NCI-H1105 (cell line): Measurements from ENCODE around the gene BMP6.

Experiments
- DNase-seq: peaks from one replicate; lab custom pipeline; 2025; lab: John Stamatoyannopoulos, UW

Gene BMP6

DNA sequence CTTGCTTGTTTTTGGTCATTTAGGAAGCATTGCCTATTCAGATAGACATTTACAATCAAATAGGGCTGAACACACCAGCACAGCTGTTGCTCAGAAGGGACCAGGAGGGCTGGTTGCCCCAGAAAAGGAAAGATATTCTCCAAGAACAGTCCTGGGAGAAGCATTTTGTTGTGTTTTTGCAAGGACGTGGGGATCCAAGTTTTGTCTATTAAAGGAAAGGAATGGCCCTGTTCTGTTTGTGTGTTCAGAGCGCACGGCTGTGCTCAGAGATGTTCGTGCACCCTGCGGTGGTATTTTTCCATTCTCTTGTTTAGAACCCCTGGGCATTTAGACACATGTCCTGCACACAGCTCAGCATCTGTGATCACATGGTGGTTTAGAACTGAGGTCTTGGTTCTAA is 102.2 kb downstream of the BMP6 start:
- DNase-seq = no peak

DNA sequence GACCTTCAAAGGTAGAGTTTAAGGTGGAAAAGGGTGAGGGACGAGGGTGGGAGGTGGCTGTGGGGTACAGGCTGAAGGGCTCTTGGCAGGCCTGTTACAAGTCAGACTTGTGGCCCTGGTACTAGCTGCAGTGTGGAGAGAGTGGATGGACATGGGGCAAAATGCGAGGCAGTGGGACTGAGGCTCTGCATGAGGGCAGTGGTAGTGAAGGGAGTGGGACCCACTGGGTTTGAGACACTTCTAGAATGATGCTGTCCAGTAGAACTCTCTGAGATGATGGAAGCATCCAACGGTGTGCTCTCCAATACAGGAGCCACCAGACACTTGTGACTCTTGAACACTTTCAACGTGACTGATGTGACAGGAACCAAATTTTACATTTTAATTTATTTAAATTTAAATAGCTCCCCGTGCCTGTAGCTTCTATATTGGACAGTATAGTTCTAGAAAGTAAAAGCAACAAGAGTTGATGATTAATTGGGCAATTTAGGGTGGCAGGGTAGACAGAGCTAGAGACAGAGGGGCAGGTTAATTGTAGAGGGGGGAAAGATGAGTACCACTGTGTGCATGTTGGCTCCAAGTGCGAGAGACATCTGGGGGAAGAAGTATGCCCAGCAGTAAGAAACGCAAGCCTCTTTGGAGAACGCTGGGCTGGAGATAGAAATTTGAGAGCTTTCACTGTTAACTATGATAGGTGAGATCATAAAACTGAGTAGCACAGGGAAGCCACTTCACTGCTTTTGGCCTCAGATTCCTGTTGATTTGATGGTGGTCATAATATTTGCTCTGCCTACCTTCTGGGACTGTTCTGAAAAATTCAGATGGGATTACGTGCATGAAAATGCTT is 107.2 kb downstream of the BMP6 start:
- DNase-seq = no peak

DNA sequence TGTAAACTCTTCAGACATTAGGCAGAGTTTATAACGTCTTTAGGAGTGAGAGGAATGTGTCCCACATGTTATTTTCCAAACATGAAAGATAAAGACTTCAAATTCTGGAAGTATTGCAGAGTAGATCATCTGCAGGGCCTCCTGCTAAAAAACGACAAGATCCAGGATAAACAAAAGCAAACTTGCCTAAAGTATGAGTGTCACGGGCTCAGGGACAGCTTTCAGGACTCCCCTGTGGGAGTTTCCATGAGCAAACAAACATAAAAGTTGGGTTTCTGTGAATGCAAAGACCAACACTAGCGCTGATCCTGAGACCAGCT is 107.8 kb downstream of the BMP6 start:
- DNase-seq = no peak

DNA sequence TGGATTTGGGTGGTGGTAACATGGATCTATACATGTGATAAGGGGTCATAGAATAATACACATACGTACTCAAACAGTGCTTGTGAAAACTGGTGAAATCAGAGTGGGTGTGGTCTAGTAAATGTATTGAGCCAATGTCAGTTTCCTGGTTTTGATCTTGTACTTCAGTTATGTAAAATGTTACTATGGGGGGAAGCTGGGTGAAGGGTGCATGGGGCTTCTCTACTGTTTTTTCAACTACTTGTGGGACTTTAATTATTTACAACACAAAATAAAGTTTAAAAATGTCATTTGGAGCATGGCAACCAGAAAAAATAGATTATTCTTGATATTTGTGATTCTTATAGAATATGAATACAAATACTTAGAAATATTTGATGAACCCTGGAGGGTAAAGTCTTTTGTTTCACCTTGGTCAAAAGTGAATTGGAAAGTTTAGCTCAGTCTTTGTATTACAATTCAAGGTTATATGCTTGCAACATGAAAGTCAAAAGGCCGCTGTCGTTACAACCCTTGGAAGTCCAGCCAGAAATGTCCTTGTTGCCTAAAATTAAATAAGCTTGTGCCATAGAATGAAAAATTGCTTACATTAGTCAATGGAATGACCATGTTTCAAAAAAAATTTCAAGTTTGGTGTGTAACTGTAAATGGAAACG is 110.6 kb downstream of the BMP6 start:
- no peak for DNase-seq

DNA sequence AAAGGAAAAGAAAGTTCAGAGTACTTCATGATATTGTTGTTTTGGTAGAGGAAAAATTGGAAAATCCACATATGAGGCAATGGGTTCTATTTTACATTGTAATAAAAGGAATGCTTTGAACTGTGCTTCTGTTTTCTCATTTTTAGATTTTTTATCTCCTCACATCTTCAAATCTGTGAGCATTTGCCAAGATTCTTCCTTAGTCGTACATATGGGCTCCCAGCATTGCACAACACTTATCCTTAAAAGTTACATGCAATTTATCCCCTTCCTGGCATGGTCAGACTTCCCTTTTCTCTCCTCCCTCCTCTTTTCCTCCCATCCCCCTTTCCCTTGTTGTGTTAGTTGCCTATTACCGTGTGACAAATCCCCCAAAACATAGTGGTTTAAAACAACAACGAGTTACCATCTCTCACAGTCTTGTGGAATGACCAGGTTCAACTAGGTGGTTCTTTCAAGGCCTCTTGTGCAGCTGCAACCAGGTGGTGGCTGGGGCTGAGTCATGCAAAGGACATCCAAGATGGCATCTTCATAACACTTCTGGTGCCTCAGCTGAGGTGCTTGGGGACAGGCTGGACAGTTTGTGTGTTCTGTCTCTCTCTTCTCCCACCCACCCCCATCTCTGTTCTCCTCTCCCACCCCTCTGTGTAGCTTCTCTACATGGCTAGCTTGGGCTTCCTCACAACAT is 116.0 kb downstream of the BMP6 start:
- DNase-seq = no peak

DNA sequence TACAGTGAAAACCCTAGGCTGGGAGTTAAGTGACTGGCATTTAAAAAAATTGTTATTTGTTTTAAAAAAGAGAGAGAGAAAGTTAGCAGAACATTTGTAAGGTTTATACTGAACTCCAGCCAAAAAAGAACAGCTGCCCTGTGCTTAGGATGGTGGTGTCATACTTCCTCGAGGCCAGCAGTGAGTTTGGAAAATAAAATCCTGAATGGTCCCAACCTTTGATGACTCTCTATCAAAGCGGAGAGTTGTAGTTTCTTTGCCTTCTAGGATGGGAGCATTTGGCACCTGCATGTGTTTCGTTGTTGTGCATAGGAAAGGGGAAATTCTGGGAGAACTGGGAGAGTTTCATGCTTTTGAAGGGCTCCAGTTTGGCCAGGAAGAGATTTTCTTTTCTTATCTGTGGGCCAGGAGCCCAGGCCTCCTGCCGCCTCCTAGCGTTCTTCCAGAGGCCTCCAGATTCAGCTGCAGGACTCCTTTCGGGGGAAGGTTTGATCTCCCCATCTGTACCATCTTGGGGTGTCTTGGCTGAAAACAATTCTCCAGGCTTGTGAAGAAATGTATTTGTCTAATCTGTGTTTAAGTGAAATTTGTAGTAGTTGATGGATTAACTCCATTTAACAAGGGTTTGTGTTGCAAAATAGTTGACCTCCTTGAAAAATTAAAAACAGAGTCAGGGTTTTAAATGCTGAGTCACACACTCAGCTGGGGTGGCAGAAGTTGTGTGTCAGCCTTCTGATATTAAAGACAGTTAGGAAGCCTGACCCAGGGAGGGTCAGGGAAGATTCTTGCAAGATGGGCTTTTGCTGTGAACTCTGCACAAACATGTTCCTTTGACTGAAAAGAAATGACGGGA is 121.3 kb downstream of the BMP6 start:
- no peak for DNase-seq

DNA sequence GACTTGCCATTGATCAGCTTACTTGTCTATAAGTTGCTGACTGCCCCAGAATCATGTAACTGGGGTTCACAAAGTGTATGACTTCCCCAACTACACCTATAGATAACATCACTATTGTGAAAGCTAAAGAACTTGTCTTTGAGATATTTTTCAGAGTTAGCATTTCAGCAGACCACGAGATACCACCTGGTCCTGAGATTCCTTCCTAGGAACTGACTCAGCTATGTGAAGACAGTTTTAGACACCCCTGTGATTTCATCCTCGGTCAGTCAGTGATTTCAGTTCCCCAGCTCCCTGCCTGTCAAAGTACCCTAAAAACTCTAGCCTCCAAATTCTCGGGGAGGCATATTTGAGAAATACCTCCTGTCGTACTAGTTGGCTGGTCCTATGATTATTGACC is 122.3 kb downstream of the BMP6 start:
- no peak for DNase-seq

DNA sequence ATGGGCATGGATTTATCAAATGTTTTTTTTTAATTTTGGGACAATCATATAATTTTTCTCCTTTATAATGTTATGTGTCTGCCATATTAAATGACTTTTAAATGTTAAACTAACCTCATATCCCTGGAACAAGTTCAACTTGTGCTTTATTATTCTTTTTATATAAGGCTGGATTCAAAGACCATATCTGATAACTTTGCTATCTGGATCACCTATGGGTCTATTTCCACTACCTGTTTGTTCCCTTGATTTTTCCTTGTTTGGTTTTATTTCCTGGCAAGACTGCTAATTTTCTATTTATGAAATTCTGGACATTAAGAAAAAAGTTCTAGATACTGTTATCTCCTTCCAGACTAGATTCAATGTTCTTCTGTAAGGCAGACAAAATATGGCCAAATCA is 125.9 kb downstream of the BMP6 start:
- no peak for DNase-seq

DNA sequence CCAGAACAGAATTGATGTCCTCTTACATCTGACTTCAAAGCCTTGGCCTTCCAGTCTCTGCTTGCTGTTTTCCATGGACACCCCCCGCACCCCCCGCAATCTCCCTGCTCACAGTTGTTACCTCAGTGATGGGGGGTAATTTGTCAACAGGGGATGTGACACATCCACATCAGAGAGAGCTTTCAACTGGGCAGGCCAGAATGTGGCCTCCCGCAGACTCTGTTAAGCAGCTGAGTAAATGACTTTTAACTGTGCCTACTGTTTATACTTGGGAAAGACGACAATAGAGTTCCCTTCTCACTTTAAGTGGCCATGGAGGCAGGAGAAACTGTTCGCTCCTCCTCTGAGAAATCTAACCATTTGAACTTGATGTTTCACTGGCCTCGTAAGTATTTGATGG is 133.7 kb downstream of the BMP6 start:
- no peak for DNase-seq

DNA sequence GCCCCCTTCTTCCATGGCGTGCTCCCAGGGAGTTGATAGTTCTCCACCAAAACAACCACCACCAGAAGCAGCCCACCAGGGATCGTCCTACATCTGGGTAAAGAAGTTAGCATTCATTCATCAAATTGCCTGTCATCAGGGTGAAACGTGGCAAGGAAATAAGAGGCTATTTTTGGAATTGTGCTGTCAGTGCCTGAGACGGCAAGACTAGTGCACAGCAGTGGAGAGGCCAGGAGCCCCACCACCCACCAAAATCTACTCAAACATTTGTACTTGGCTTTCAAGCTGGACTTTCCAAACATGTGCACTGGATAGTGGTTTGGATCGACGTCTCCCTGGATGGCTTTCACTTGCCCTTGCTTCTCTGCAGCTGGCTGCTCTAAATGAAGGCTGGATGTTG is 139.9 kb downstream of the BMP6 start:
- DNase-seq = no peak

DNA sequence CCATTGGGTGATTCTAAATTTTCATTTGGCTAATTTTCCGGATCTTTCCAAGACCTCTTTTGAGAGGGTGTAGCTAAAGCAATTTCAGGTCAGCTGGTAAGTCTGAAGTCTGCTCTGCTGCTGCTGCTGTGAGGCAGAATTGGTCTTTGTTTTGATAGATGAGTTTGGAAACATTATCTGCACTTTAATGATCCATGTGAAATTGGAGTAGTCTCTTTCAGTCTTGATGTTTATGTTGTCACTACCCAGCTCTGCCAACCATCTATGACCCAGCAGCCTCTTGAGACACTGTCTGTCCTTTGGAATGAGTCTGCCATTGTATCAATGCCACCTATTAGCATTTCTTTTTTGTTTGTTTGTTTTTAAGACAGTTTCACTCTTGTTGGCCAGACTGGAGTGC is 140.6 kb downstream of the BMP6 start:
- no peak for DNase-seq

DNA sequence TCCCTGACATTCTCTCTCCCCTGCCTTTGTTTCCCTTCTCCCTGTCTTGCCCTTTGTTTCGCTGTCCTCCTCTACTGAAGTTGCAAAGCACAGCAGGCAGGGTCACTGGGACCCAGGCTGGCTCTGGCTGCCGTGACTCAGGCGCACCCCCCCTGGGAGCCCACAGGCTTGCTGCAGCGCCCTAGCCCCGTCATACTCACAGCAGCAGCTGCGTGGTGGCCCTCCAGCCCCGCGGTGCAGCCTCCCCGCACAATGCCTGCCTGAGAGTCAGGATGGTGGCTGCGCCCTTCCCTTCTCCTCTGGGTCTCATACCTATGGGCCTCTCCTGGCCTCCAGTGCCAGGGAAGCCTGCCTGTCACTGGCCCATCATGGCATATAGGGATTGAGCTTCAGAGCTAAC is 143.0 kb downstream of the BMP6 start:
- DNase-seq = no peak

DNA sequence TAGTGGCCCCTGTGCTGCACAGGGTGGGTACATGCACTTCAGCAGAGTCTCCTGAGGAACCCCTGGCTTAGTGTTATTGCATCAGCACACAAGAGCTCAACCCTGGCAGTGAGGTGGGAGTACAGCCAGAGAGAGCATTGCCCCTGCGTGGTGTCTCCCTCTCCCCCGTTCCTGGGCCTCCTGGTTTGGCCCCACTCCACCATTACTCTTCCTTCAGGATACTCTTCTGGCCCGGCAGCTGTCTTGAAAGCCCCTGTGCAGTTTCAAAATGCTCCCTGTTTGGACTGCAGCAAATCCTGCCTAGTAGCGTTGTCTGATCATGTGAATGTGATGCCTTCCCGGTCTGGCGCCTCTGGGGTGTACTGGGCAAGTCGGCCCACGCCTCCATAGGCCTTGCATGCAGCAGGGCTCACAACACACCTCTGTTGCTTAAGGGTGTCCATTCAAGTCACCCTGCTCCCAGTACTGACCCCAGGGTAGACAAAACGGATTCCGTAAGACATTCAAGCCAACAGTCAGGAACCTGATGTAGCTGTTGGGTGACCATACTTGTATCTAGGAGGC is 152.6 kb downstream of the BMP6 start:
- no peak for DNase-seq

DNA sequence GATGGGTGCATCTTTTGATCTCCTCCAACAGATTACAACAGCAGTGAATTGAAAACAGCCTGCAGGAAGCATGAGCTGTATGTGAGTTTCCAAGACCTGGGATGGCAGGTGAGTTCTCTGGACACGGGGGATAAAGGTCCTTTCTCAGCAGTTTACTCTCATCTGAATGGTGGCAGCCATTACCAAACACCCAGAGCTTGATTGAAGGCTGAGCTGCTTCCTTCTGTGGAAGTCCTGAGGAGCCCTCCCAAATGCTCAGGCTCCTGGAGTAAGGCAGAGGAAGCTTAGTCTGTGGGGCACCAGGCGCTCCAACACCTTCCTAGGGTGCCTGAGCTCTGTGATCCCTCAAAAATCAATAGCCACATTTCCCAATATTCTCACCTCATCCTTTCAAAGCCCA is 153.1 kb downstream of the BMP6 start:
- DNase-seq = no peak

DNA sequence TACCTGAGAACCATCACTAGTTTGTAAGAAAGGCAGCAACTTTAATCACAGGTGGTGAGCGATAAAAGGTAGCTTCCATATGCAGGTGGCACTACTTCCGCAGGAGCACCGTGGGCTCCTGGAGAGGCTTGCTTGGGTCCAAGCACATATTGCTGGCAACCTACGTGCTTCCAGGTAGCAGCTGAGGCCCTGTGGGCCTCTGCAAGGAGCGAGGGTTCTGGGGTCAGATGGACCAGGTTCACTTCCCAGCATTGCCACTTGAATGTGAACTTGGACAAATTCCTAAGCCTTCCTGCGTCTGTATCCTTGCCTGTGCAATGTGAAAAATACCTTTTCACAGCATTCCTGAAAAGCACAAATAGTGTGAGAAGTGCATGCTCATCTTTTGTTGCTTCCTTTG is 153.7 kb downstream of the BMP6 start:
- no peak for DNase-seq

DNA sequence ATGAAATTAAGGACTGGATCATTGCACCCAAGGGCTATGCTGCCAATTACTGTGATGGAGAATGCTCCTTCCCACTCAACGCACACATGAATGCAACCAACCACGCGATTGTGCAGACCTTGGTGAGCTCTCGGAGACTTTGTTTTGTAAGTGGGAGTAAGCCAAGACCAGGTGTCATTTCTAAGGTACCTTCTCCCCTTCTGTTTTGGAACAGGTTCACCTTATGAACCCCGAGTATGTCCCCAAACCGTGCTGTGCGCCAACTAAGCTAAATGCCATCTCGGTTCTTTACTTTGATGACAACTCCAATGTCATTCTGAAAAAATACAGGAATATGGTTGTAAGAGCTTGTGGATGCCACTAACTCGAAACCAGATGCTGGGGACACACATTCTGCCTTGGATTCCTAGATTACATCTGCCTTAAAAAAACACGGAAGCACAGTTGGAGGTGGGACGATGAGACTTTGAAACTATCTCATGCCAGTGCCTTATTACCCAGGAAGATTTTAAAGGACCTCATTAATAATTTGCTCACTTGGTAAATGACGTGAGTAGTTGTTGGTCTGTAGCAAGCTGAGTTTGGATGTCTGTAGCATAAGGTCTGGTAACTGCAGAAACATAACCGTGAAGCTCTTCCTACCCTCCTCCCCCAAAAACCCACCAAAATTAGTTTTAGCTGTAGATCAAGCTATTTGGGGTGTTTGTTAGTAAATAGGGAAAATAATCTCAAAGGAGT is 154.2 kb downstream of the BMP6 start:
- DNase-seq = no peak

DNA sequence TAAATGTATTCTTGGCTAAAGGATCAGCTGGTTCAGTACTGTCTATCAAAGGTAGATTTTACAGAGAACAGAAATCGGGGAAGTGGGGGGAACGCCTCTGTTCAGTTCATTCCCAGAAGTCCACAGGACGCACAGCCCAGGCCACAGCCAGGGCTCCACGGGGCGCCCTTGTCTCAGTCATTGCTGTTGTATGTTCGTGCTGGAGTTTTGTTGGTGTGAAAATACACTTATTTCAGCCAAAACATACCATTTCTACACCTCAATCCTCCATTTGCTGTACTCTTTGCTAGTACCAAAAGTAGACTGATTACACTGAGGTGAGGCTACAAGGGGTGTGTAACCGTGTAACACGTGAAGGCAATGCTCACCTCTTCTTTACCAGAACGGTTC is 154.8 kb downstream of the BMP6 start:
- no peak for DNase-seq

DNA sequence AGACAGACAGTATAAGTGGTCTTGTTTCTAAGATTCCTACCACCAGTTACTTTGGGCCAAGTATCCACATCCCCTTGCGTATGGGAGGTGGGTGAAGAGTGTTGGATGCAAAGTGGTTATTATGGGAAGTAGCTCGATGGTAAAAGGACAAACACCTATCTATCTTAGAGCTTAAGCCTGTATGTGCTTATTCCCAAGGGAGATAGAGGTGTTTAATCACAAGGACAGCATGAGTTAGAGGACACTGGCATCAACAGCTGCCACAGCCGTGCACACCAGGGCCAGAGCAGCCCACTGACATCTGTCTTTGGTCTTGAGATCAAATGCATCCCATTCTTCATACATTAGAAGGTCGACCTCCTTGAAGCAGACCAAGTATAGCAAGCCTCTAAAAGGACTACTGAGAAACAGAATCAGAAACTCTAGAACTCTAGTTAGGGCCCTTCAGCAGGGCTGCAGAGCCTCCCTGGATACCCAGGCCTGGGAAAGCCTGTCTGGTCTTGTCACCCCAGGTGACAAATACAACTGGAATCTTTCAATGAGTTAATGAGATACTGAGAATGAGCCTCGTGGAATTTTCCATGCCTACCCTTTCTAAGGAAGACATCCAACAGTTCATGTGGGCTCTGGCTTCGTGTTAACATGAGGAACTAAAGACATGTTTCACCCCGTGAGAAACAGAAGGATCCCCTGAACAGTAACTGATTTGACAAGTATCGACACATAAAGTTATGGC is 156.0 kb downstream of the BMP6 start:
- no peak for DNase-seq

DNA sequence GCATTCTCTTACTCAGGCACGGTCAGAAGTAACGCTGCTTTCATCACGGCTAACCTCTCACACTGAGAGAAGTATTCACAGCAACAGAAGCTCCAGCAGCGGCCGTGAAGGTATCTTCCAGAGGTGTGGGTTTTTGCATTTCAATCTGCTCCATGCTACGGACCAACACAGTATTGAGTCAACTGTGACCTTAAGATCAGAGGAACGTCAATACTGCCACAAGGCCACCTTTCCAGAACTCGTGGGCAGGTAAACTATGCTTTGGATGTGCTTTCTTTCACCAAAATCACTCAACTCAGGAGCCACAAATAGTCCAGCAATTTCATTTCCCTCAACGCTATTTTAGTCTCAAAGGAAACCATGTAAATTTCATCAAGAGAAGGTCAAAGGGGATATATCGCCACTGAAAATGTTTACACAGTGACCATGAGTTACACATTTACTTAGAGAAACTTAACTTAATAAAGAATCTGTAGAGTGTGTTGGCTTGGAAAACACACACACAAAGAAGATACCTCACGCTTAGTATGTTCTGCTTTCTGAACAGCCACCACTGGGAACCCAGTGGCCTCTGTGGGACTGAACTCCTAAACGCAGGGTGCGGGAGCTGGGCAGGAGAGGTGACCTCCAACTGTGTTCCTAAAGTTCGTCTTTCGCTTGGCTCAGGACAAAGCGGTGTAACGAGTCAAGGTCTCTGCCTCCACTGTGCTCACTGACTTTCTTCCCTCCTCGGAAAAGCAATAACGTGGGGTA is 156.8 kb downstream of the BMP6 start:
- no peak for DNase-seq

DNA sequence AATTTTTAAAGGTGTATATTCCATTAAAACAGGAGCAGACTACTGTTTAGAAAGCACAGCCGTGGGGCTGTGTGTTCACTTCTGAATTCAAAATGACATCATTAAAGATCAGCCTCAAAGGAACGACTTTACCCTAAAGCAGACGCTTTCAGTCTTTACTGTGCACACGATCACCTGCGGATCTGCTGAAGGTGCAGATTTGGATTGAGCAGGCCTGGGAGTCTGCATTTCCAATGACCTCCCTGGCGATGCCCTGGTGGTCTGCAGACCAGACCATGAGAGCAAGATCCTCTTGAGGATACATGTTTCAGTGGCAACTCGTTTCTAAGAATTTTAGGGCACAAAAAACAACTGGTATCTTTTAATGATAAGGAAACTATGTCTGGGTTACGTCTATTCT is 157.5 kb downstream of the BMP6 start:
- DNase-seq = no peak
